Loucy (cell line): ENCODE results near the gene PSEN2.

Experiments used
- H2AFZ ChIP-seq: fragments of 200-600 bp; sonication (generic); 2 replicates; pipeline ENCODE4 v1.6.0; 2016; ENCODE audit warnings: antibody characterized with exemption, mild to moderate bottlenecking, low read length, moderate library complexity
- H3F3A ChIP-seq: fragments of 200-600 bp; 2 replicates; pipeline ENCODE4 v1.6.0; 2016; ENCODE audit warnings: antibody characterized with exemption, low read depth, mild to moderate bottlenecking
- H3K27me3 ChIP-seq: fragments of 200-600 bp; sonication (generic); 2 replicates; pipeline ENCODE4 v1.6.1; 2014; ENCODE audit warnings: low read length, mild to moderate bottlenecking; ENCODE audit not compliant: insufficient read depth, poor library complexity, severe bottlenecking
- H3K36me3 ChIP-seq: fragments of 200-600 bp; sonication (generic); 2 replicates; pipeline ENCODE4 v1.6.1; 2016; ENCODE audit warnings: low read length; ENCODE audit not compliant: insufficient read depth
- H3K4me1 ChIP-seq: fragments of 200-600 bp; sonication (generic); 2 replicates; pipeline ENCODE4 v1.5.1; 2014; ENCODE audit warnings: low read length, mild to moderate bottlenecking; ENCODE audit not compliant: insufficient read depth, poor library complexity, severe bottlenecking
- H3K4me2 ChIP-seq: fragments of 200-600 bp; sonication (generic); 2 replicates; pipeline ENCODE4 v1.6.0; 2014; ENCODE audit warnings: antibody characterized with exemption, low read length, low read depth, mild to moderate bottlenecking; ENCODE audit not compliant: poor library complexity, severe bottlenecking
- H3K4me3 ChIP-seq: fragments of 200-600 bp; sonication (generic); 2 replicates; pipeline ENCODE4 v1.5.1; 2014; ENCODE audit warnings: low read length, mild to moderate bottlenecking, mixed read lengths; ENCODE audit not compliant: poor library complexity, severe bottlenecking
- H3K79me2 ChIP-seq: fragments of 200-600 bp; sonication (generic); 2 replicates; pipeline ENCODE4 v1.6.1; 2014; ENCODE audit warnings: low read length; ENCODE audit not compliant: insufficient read depth
- H3K9ac ChIP-seq: fragments of 200-600 bp; sonication (generic); 2 replicates; pipeline ENCODE4 v1.6.0; 2014; ENCODE audit warnings: mild to moderate bottlenecking, low read depth, low read length, moderate library complexity; ENCODE audit not compliant: poor library complexity, severe bottlenecking
- H3K9me2 ChIP-seq: fragments of 200-600 bp; sonication (generic); replicated peaks from 2 replicates; pipeline ENCODE4 v1.6.1; 2016; ENCODE audit warnings: low read depth, low read length, mixed read lengths
- H3K9me3 ChIP-seq: fragments of 200-600 bp; sonication (generic); 2 replicates; pipeline ENCODE4 v1.6.1; 2014; ENCODE audit warnings: mild to moderate bottlenecking, antibody characterized with exemption, low read length, low read depth; ENCODE audit not compliant: insufficient read depth
- H4K20me1 ChIP-seq: fragments of 200-600 bp; sonication (generic); 2 replicates; pipeline ENCODE4 v1.6.0; 2014; ENCODE audit warnings: antibody characterized with exemption, low read length, mild to moderate bottlenecking; ENCODE audit not compliant: insufficient read depth, poor library complexity, severe bottlenecking
- EZH2phosphoT487 ChIP-seq: fragments of 200-600 bp; IDR thresholded peaks from 2 replicates; pipeline ENCODE4 v1.6.1; 2018; ENCODE audit warnings: antibody characterized with exemption, mild to moderate bottlenecking, moderate library complexity, borderline replicate concordance
- TF ChIP-seq, protein P1 (sequence below): fragments of 200-600 bp; sonication (generic); conservative IDR thresholded peaks from 2 replicates; pipeline ENCODE4 v1.5.1; 2014; ENCODE audit warnings: mild to moderate bottlenecking, antibody characterized with exemption, low read length

The PSEN2 gene

DNA sequence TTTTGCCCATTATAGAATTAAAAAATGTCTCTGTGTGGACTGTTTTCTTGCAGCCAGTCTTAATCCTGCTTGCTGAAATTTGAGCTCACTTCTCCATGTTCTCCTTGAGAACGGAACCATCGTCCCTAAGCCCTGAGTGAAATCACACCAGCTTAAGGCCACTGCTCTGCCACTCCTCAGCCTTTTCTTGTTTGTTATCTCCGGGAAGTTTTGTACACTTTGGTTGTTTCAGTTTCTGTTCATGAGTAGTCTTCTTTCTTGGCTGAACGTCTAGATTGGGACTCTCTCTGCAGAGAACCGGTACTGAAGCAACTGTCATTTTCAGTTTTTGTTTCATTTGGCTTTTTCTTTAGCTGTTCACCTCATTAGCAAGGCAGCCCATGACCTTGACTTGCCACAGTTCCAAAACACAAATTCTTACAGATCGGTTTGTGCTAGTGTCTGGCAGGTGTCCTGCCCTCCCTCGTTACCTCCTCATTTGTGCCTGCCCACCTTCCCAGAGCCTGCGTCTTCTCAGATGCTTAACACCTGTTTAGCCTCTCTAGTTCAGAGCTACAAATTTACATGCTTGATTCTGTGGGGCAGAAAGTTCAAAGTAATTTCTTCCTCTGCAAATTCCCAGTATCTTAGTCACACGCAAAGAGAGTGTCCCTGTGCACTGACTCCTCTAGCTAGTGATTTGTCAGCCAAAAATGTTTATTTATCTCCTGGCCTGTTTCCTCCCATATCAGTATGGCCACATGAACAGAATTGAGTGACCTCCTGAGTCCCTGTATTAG lies 12.4 kb downstream of the PSEN2 start:
- Histone ChIP-seq H3K4me2 (peak overlapping the region; percentile 59), H3K27me3 (no peaks in the 10 kb centered on the region), H3K79me2 (no peaks in the 10 kb centered on the region), H4K20me1 (no peaks in the 10 kb centered on the region), H3K9me3 (no peaks in the 10 kb centered on the region), H3K4me3 (peak overlapping the region; percentile 7), H3K36me3 (no peaks in the 10 kb centered on the region), H3K4me1 (peaks cover 55% of the 10 kb centered on the region), H3F3A (no peaks in the 10 kb centered on the region), H3K9ac (peak overlapping the region; percentile 54), H2AFZ (peak overlapping the region; percentile 75; the same call in 1 of the 2 replicates), H3K9me2 (no peaks in the 10 kb centered on the region)
- no peak for TF ChIP-seq EZH2phosphoT487
- TF ChIP-seq, protein P1, sequence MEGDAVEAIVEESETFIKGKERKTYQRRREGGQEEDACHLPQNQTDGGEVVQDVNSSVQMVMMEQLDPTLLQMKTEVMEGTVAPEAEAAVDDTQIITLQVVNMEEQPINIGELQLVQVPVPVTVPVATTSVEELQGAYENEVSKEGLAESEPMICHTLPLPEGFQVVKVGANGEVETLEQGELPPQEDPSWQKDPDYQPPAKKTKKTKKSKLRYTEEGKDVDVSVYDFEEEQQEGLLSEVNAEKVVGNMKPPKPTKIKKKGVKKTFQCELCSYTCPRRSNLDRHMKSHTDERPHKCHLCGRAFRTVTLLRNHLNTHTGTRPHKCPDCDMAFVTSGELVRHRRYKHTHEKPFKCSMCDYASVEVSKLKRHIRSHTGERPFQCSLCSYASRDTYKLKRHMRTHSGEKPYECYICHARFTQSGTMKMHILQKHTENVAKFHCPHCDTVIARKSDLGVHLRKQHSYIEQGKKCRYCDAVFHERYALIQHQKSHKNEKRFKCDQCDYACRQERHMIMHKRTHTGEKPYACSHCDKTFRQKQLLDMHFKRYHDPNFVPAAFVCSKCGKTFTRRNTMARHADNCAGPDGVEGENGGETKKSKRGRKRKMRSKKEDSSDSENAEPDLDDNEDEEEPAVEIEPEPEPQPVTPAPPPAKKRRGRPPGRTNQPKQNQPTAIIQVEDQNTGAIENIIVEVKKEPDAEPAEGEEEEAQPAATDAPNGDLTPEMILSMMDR: no peak

- H3K9me3 ChIP-seq: no peaks in the 10 kb centered on the region
- no peaks in the 10 kb centered on the region for H3K9me2 ChIP-seq
- no peak overlapping the region for H3K4me3 ChIP-seq
- no peak overlapping the region for H3K4me2 ChIP-seq
- no peaks in the 10 kb centered on the region for H3K27me3 ChIP-seq
- H4K20me1 ChIP-seq: no peaks in the 10 kb centered on the region
- H2AFZ ChIP-seq: no peak overlapping the region
- H3F3A ChIP-seq: no peaks in the 10 kb centered on the region
- peaks cover 55% of the 10 kb centered on the region for H3K4me1 ChIP-seq
- H3K9ac ChIP-seq: peak overlapping the region; percentile 54
- H3K79me2 ChIP-seq: no peaks in the 10 kb centered on the region
- no peaks in the 10 kb centered on the region for H3K36me3 ChIP-seq
- TF ChIP-seq, protein P1: no peak
- no peak for TF ChIP-seq EZH2phosphoT487
Measured at GRCh38 chr1:226883630-226884029, 13.2 kb downstream of the PSEN2 start.

- H2AFZ ChIP-seq: peak overlapping the region; percentile 36; the same call in 1 of the 2 replicates
Measured at GRCh38 chr1:226884116-226884625, 13.8 kb downstream of the PSEN2 start.

More at GRCh38 chr1:226884116-226884625, 13.8 kb downstream of the PSEN2 start:
- peak overlapping the region; percentile 83 for H3K4me2 ChIP-seq
- H3K79me2 ChIP-seq: no peaks in the 10 kb centered on the region
- no peaks in the 10 kb centered on the region for H3K9me3 ChIP-seq
- peak overlapping the region; percentile 61 for H3K4me3 ChIP-seq
- H3F3A ChIP-seq: no peaks in the 10 kb centered on the region
- TF ChIP-seq, protein P1: no peak
- TF ChIP-seq EZH2phosphoT487: no peak
- no peaks in the 10 kb centered on the region for H3K9me2 ChIP-seq
- H3K36me3 ChIP-seq: no peaks in the 10 kb centered on the region
- peaks cover 55% of the 10 kb centered on the region for H3K4me1 ChIP-seq
- H4K20me1 ChIP-seq: no peaks in the 10 kb centered on the region
- peak overlapping the region; percentile 61 for H3K9ac ChIP-seq
- no peaks in the 10 kb centered on the region for H3K27me3 ChIP-seq
